NCI-H524 treated with DMSO at 0.1 percent for 48 hours (cell line): ENCODE data around the gene SLC2A13.
"Not testable (repeated sequence)": the region's sequence is repeated elsewhere in the genome, so short reads cannot be mapped to it uniquely, and the experiment has no call there.

Source experiments
- DNase-seq: peaks from one replicate; lab custom pipeline; 2025; lab: John Stamatoyannopoulos, UW

Gene SLC2A13

GRCh38 chr12:39867631-39868327, 238.1 kb downstream of the SLC2A13 start:
- no peak for DNase-seq

GRCh38 chr12:39866135-39866534, 239.7 kb downstream of the SLC2A13 start:
- DNase-seq = no peak

- no peak for DNase-seq
Measured at GRCh38 chr12:39860695-39861094, 245.2 kb downstream of the SLC2A13 start.

GRCh38 chr12:39853003-39853402, 252.9 kb downstream of the SLC2A13 start:
- DNase-seq = no peak

- no peak for DNase-seq
Measured at GRCh38 chr12:39852346-39852745, 253.5 kb downstream of the SLC2A13 start.

GRCh38 chr12:39848218-39848617, 257.7 kb downstream of the SLC2A13 start:
- DNase-seq = not testable (repeated sequence)

GRCh38 chr12:39846971-39847650, 258.8 kb downstream of the SLC2A13 start:
- DNase-seq = no peak

- DNase-seq = no peak
Measured at GRCh38 chr12:39846304-39846703, 259.6 kb downstream of the SLC2A13 start.

GRCh38 chr12:39840422-39840821, 265.5 kb downstream of the SLC2A13 start:
- no peak for DNase-seq

- no peak for DNase-seq
Measured at GRCh38 chr12:39839072-39839471, 266.8 kb downstream of the SLC2A13 start.

GRCh38 chr12:39835517-39836489, 270.1 kb downstream of the SLC2A13 start:
- no peak for DNase-seq

GRCh38 chr12:39831587-39832315, 274.1 kb downstream of the SLC2A13 start:
- DNase-seq = no peak

- no peak for DNase-seq
Measured at GRCh38 chr12:39830852-39831520, 274.9 kb downstream of the SLC2A13 start.

GRCh38 chr12:39830171-39830570, 275.7 kb downstream of the SLC2A13 start:
- no peak for DNase-seq

- no peak for DNase-seq
Measured at GRCh38 chr12:39824505-39825212, 281.2 kb downstream of the SLC2A13 start.

GRCh38 chr12:39816671-39817185, 289.2 kb downstream of the SLC2A13 start:
- no peak for DNase-seq

- DNase-seq = no peak
Measured at GRCh38 chr12:39815746-39816145, 290.1 kb downstream of the SLC2A13 start.

- DNase-seq = no peak
Measured at GRCh38 chr12:39814626-39815025, 291.3 kb downstream of the SLC2A13 start.

GRCh38 chr12:39813776-39814175, 292.1 kb downstream of the SLC2A13 start:
- DNase-seq = no peak

- DNase-seq = not testable (repeated sequence)
Measured at GRCh38 chr12:39812456-39812855, 293.4 kb downstream of the SLC2A13 start.
